ENCODE results near the gene NT5DC4.

Gene NT5DC4

GRCh38 chr2:112720785-112721184, at the start of gene NT5DC4:
TSS of gene NT5DC4 (plus strand) at chr2:112721020. CDS start at chr2:112721080, 60 bp downstream.
- no peak for DNase-seq (ENCODE audit: low read depth in 2 of 2)

- no peak for DNase-seq (ENCODE audit: low read depth in 2 of 2)
These were observed 49.0 kb upstream of the NT5DC4 start for GRCh38 chr2:112671801-112672200.

GRCh38 chr2:112673008-112673407, 47.8 kb upstream of the NT5DC4 start:
- DNase-seq (ENCODE audit: low read depth in 2 of 2): no peak

- no peak for DNase-seq (ENCODE audit: low read depth in 2 of 2)
These were observed 46.6 kb upstream of the NT5DC4 start for GRCh38 chr2:112674229-112674628.

GRCh38 chr2:112679484-112679883, 41.3 kb upstream of the NT5DC4 start:
- no peak for DNase-seq (ENCODE audit: low read depth in 2 of 2)

- no peak for DNase-seq (ENCODE audit: low read depth in 2 of 2)
These were observed 40.1 kb upstream of the NT5DC4 start for GRCh38 chr2:112680666-112681101.

GRCh38 chr2:112682101-112682500, 38.7 kb upstream of the NT5DC4 start:
- DNase-seq (ENCODE audit: low read depth in 2 of 2): no peak

- DNase-seq (ENCODE audit: low read depth in 2 of 2): no peak
These were observed 37.0 kb upstream of the NT5DC4 start for GRCh38 chr2:112683550-112684414.

- DNase-seq (ENCODE audit: low read depth in 2 of 2): no peak
These were observed 36.4 kb upstream of the NT5DC4 start for GRCh38 chr2:112684415-112684775.

GRCh38 chr2:112685271-112685884, 35.4 kb upstream of the NT5DC4 start:
- no peak for DNase-seq (ENCODE audit: low read depth in 2 of 2)

- DNase-seq (ENCODE audit: low read depth in 2 of 2): no peak
These were observed 34.2 kb upstream of the NT5DC4 start for GRCh38 chr2:112686348-112687217.

- no peak for DNase-seq (ENCODE audit: low read depth in 2 of 2)
These were observed 33.3 kb upstream of the NT5DC4 start for GRCh38 chr2:112687522-112687921.

- DNase-seq (ENCODE audit: low read depth in 2 of 2): no peak
These were observed 32.5 kb upstream of the NT5DC4 start for GRCh38 chr2:112688086-112688880.

- peak in 1 of 2 donors; percentile 51 for DNase-seq (ENCODE audit: low read depth in 2 of 2)
These were observed 29.9 kb upstream of the NT5DC4 start for GRCh38 chr2:112690853-112691401.

- DNase-seq (ENCODE audit: low read depth in 2 of 2): no peak
These were observed 28.9 kb upstream of the NT5DC4 start for GRCh38 chr2:112691881-112692281.

GRCh38 chr2:112692495-112692911, 28.3 kb upstream of the NT5DC4 start:
- peak; percentile 49 to 62 for DNase-seq (ENCODE audit: low read depth in 2 of 2)

- DNase-seq (ENCODE audit: low read depth in 2 of 2): peak in 1 of 2 donors; percentile 50
These were observed 27.9 kb upstream of the NT5DC4 start for GRCh38 chr2:112692918-112693317.

GRCh38 chr2:112693596-112693995, 27.2 kb upstream of the NT5DC4 start:
- no peak for DNase-seq (ENCODE audit: low read depth in 2 of 2)

- DNase-seq (ENCODE audit: low read depth in 2 of 2): no peak
These were observed 26.6 kb upstream of the NT5DC4 start for GRCh38 chr2:112694182-112694581.

- no peak for DNase-seq (ENCODE audit: low read depth in 2 of 2)
These were observed 21.8 kb upstream of the NT5DC4 start for GRCh38 chr2:112698834-112699515.

Measured in stimulated activated CD8-positive, alpha-beta memory T cell treated with anti-CD3 and anti-CD28 coated beads, Interleukin-15, amount 100 ng/mL, for 48 hours (primary cell).